SK-N-SH treated with all-trans-retinoic acid at 6 μM for 48 hours (cell line): ENCODE data around the gene MYO7A.

Source experiments
- ARNTL ChIP-seq: fragments of 450-650 bp; formaldehyde crosslinking; IDR thresholded peaks from 2 replicates; pipeline ENCODE4 v1.5.0; 2020; ENCODE audit warnings: low read depth, mild to moderate bottlenecking, moderate library complexity, borderline replicate concordance
- CREB5 ChIP-seq: fragments of 250-450 bp; sonication (Bioruptor Pico); IDR thresholded peaks from 2 replicates; pipeline ENCODE4 v1.5.1; 2020; ENCODE audit warnings: low read depth, mild to moderate bottlenecking, moderate library complexity
- ESRRG ChIP-seq: fragments of 250-450 bp; sonication (Bioruptor Pico); IDR thresholded peaks from 2 replicates; pipeline ENCODE4 v1.6.1; 2021; ENCODE audit warnings: mild to moderate bottlenecking
- GLIS3 ChIP-seq: fragments of 250-450 bp; sonication (Bioruptor Pico); IDR thresholded peaks from 2 replicates; pipeline ENCODE4 v1.5.0; 2020; ENCODE audit warnings: mild to moderate bottlenecking, moderate library complexity
- ISL1 ChIP-seq: fragments of 250-450 bp; sonication (Bioruptor Pico); IDR thresholded peaks from 2 replicates; pipeline ENCODE4 v2.1.2; 2022; ENCODE audit warnings: mild to moderate bottlenecking, moderate library complexity
- PATZ1 ChIP-seq: fragments of 250-450 bp; sonication (Bioruptor Pico); IDR thresholded peaks from 2 replicates; pipeline ENCODE4 v1.8.0; 2020; ENCODE audit warnings: mild to moderate bottlenecking, moderate library complexity, borderline replicate concordance
- RARB ChIP-seq: fragments of 250-450 bp; sonication (Bioruptor Pico); IDR thresholded peaks from 2 replicates; pipeline ENCODE4 v1.8.0; 2021; ENCODE audit warnings: mild to moderate bottlenecking, moderate library complexity
- SNAI2 ChIP-seq: fragments of 250-450 bp; sonication (Bioruptor Pico); IDR thresholded peaks from 2 replicates; pipeline ENCODE4 v1.5.0; 2020; ENCODE audit warnings: mild to moderate bottlenecking, moderate library complexity
- TCF4 ChIP-seq: fragments of 250-450 bp; sonication (Bioruptor Pico); IDR thresholded peaks from 2 replicates; pipeline ENCODE4 v1.8.0; 2021; ENCODE audit warnings: mild to moderate bottlenecking, moderate library complexity, borderline replicate concordance
- TSHZ2 ChIP-seq: fragments of 250-450 bp; sonication (Bioruptor Pico); IDR thresholded peaks from 2 replicates; pipeline ENCODE4 v1.5.0; 2020; ENCODE audit warnings: mild to moderate bottlenecking, moderate library complexity
- ZFP3 ChIP-seq: fragments of 250-450 bp; sonication (Bioruptor Pico); IDR thresholded peaks from 2 replicates; pipeline ENCODE4 v1.5.0; 2020; ENCODE audit warnings: mild to moderate bottlenecking, moderate library complexity
- ZFP30 ChIP-seq: fragments of 450-650 bp; formaldehyde crosslinking; IDR thresholded peaks from 2 replicates; pipeline ENCODE4 v1.5.0; 2022; ENCODE audit warnings: mild to moderate bottlenecking, moderate library complexity
- ZNF70 ChIP-seq: fragments of 450-650 bp; formaldehyde crosslinking; IDR thresholded peaks from 2 replicates; pipeline ENCODE4 v1.5.0; 2020; ENCODE audit warnings: mild to moderate bottlenecking, moderate library complexity
- ZNF8 ChIP-seq: fragments of 450-650 bp; formaldehyde crosslinking; IDR thresholded peaks from 2 replicates; pipeline ENCODE4 v1.5.0; 2020; ENCODE audit warnings: mild to moderate bottlenecking, moderate library complexity

GRCh38 chr11:77106759-77107158 is 21.3 kb upstream of the MYO7A start:
- TF ChIP-seq PATZ1 (CRISPR knock-in tag) (no peak), TSHZ2 (CRISPR knock-in tag) (no peak), TCF4 (no peak), ZFP30 (CRISPR knock-in tag) (no peak), ZNF8 (no peak), GLIS3 (CRISPR knock-in tag) (no peak), RARB (no peak), ISL1 (CRISPR knock-in tag) (no peak), ZFP3 (CRISPR knock-in tag) (no peak), ZNF70 (no peak), ARNTL (no peak), ESRRG (no peak), CREB5 (no peak), SNAI2 (no peak)
